Embryonic facial prominence (tissue), 1 donor: ENCODE data around the gene CACNG1.
"Not testable (repeated sequence)": the region's sequence is repeated elsewhere in the genome, so short reads cannot be mapped to it uniquely, and the experiment has no call there.

ENCODE experiments used
- DNase-seq: peaks from one replicate; pipeline ENCODE4 v3.0.0-alpha.2; 2016; ENCODE audit errors: extremely low spot score

CACNG1 gene

DNA sequence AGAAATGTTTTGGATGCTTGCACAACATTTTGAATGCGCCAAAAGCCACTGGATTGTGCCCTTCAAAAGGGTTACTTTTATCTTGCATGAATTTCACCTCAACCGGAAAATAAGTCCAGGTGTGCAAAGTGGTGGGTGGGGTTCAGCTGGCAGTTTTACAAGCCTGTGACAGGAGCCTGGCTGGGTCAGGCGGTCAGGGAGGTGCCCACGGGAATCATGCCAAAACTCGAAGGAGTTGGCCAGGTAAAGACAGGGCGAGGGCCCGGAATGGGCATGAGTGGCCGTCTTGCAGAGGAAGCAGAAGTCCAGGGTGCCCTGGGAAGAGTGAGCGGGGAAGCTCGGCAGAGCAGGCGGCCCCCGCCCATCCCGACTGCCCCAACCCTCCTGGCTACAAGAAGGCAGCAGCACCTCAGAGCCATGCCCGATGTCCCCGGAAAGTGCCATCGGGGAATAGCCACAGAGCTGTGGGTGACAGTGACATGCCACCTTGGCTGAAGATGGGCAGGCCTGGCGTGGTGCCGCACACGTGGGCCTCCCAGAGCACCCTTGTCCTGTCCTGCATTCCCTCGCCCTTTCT, 19.1 kb upstream of the CACNG1 start:
- DNase-seq, result no peak

DNA sequence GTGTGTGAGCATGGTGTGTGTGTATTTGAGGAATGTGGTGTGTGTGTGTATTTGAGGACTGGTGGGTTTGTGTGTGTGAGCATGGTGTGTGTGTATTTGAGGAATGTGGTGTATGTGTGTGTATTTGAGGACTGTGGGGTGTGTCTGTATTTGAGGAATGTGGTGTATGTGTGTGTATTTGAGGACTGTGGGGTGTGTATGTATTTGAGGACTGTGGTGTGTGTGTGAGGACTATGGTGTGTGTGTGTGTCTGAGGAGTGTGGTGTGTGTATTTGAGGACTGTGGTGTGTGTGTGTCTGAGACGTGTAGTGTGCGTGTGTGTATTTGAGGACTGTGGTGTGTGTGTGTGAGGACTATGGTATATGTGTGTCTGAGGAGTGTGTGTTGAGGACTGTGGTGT, 18.0 kb upstream of the CACNG1 start:
- DNase-seq, result no peak

DNA sequence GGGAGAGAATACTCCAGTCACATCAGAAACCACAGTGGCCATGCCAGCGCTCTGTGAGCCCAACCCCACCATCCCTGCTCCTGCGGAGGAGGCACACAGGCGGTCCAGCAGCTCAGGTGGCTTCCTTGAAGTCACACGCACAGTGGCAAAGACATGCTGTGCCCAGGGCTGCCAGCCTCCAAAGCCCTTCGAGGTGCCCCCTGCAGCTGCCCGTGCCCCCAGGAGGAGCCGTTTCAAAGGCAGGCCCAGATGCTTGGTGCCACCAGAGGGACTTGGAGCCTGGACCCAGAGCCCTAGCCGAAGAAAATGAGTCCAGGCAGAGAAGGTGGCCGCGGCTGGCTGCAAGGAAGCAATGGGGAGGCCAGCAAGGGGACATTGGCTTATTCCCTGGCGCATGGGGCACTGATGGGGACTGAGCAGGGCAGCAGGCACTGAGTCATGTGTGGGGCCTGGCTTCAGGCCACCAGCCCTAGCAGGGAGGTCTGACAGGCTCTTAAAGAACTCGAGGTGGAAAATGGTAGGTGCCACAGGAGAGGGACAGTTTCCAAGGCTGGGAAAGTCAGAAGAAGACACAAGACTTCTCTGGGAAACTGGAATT, 17.2 kb upstream of the CACNG1 start:
- no peak for DNase-seq

DNA sequence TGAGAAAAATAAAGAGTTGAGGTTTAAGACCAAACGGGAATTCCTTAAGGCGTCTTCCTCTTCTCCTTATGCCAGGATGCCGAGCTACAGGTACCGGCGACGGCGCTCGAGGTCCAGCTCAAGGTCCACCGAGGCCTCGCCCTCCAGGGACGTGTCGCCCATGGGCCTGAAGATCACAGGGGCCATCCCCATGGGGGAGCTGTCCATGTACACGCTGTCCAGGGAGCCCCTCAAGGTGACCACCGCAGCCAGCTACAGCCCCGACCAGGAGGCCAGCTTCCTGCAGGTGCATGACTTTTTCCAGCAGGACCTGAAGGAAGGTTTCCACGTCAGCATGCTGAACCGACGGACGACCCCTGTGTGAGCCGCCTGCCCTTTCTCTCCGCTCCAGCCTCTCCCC, 13.7 kb upstream of the CACNG1 start:
- no peak for DNase-seq

DNA sequence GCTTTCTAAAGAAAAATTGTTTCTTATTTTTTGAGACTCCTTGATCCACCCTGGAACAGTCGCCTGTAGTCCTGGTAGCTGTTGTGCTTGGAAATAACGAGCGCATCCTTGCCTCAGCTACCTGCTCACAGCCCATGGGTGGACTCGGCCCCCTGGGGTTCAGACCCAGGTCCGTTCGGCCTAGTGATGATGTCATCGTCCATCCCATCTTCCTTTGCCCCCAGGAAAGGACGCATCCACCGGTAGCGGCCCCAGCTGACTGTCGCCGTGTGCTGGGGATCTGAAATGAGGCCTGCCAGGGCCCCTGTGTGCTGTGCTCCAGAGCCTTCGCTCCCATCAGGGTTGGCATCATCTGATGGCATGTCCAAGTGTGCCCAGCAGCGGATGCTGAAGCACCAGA, 12.0 kb upstream of the CACNG1 start:
- DNase-seq, result no peak

DNA sequence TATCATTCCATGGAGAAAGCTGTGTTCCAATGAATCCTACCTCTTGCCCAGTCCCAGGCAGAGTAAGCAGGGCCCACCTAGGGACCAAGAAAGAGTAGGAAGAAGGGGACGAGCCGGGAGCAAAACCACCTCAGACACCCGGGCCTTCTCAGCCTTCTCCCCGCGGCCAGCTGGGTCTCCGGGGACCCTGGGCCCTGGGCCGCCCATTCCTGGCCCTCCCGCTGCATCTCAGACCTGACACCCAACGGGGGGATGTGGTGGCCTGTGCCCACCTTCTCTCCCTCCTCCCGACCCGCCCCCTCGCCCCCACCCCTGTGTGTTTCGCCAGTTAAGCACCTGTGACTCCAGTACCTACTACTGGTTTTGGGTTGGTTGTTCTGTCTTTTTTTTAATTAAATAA, 11.4 kb upstream of the CACNG1 start:
- no peak for DNase-seq

DNA sequence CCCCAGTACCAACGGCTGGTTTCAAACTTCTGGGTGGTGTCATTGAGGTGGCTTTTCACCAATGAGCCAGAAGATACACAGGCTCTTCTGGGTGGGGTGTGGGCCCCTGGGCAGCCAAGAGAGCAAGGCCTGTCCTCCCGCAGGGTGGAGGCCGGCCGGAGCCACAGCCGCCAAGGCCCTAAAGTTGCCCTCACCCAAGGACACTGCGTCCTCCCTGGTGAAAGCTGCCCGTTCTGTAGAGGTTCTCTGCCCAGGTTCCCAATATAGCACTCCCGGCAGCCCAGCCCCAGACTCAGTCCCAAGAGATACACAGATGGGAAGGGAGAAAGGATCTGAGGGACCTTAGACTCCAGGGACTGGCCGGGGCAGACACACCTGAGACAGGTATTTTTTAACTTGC, 10.7 kb upstream of the CACNG1 start:
- no peak for DNase-seq

DNA sequence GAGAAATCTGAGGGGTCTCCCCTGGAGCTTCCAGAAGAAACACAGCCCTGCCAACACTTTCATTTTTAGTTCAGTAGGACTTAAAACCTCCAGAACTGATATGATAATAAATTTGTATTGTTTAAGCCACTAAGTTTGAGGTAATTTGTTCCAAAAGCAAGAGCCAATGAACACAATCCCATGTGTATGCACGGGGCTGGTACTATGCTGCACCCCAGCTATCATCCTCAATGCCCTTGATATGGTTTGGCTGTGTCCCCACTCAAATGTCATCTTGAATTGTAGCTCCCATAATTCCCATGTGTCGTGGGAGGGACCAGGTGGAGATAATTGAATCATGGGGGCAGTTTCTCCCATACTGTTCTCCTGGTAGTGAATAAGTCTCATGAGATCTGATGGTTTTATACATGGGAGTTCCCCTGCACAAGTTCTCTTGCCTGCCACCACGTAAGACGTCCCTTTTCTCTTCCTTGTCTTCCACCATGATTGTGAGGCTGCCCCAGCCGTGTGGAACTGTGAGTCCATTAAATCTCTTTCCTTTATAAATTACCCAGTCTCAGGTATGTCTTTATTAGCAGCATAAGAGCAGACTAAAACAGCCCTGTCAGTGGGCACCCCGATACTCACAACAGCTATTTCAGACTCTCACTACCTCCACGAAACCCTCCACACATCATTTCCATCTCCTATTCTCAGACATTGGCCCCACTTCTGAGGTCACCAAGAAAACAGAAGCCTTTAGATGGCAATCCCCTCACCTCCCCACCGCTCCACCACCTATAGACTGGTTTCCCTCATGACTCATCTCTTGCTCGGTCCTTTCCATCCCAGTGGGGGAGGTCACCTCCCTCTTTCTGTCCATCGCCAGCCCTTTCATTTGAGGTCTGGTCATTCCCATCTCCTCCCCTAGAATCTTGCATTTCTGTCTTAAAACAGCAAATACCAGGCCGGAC, 8.9 kb upstream of the CACNG1 start:
- DNase-seq, result no peak

DNA sequence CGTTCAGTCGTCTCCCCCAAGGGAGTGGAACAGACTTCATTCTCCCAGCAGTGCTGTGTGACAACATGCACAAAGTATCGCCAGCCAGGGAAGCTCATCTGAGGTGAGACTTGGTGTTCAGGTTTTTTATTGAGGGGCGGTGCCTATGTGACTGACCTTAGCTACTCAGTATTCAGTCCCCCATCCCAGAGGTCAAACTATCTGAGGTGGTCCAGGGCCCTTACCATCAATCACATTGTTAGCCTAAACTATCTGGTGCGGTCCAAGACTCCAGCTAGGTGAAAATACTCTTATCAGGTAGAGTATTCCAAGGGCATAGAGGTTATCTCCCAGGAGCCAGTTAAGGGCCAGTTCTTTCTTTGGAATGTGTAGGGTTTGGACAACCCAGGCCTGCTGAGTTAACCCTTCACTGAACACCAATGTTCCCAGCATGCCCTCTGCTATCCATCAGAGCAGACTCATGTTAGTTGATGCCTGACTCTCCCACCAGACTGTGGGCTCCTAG, 5.4 kb upstream of the CACNG1 start:
- DNase-seq, result no peak

DNA sequence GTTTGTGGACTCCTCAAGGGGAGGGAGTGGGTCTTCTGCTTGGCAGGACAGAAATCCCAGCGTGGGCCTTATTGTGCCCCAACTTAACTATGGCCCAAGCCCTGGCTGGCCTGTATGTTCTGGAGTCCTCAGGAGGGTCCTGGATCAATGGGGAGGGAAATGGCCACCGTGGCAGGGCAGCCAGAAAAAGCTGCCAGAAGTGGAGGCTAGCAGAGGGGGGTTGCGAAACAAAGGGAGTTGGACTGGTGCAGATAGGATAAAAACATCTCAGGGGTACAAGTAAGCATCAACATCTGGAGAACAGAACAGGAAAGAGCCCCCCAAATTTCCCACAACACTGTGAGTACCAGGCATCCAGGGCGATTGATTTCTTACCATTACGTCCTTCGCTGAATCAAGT, 3.7 kb upstream of the CACNG1 start:
- no peak for DNase-seq

DNA sequence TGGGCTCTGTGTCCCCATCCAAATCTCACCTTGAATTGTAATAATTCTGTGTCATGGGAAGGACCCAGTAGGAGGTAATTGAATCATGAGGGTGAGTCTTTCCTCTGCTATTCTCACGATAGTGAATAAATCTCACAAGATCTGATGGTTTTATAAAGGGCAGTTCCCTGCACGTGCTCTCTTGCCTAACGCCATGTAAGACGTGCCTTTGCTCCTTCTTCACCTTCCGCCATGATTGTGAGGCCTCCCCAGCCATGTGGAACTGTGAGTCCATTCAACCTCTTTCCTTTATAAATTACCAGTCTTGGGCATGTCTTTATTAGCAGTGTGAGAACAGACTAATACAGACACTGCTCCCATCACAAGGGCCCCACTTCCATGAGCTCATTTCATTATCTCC, 3.2 kb upstream of the CACNG1 start:
- DNase-seq, result not testable (repeated sequence)

DNA sequence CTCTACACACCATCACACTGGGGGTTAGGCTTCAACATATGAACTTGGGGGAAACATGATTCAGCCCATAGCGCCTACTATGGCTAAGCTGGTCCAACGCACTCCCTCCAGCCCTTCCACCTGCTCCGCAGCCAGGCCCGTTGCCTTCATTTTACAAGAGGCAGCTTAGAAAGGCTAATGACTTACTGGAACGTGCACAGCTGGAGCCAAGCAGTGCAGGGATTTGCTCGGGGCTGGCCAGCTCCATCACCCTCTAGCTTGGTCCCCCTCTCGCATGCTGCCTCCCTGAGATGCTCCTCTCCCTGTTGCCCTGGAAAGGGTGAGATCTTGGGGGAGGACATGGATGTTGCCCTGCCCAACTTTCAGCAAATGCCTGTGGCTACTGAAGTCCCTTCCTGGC, 2.8 kb upstream of the CACNG1 start:
- no peak for DNase-seq

DNA sequence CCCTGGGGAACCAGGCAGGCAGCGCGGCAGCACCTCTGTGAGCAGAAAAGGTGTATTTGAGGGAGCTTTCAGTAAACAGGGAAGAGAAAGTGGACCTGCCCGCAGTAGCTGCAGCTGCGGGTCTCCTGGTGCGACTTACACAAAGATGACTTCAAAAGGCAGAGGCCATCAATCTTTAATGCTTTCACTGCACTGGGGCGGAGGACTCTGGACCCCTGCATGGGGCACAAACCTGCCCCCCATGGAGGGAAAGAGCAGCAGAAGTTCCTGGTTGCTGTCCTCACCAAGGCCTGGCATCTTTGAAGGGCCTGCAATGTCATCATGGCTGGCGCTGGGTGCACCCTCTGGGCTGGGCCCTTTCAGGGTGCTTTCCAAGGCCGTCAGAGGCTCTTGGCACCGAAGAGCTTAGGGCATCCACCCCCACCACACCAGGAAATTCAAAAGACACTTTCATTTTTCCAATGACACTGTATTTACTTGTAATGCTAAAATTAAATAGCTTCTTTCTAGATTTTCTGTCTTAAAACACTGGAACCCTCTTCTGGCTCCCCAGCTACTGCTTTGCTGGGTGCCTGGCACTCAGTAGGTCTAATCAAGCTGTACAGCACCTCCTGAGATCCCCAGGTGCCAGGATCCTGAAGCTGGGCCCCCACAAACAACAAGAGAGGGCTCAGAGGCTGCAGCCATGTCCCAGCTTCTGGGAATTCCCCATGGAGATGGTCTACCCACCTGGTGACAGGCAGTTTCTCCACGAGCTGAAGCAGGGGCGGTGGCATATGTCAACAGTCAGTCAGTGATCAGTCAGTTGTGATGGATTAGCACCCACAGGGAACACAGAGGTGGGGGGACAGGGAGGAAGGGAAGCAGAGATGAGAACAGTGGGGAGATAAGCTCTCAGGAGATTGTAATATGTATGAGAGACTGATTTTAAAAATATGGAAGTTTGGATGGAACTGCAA, 2.1 kb upstream of the CACNG1 start:
- DNase-seq, result no peak

DNA sequence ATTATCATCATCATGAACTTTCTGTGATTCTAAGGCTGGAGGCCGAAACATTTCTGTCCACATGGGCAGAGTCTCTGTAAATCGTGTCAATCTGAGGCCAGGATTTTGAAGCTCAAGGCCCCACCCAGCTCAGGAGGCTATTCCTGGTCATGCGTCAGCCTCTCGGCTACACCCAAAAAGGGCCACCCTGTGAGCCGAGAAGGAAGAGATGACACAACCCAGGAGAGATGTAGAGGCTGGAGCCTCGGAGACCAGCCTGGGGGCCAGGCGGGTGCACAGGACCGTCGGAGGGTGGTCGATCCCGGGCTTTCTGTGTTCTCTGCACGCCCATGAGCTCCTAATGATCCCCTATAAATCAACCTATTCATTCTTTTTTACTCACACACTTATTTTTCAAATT, 1.1 kb upstream of the CACNG1 start:
- DNase-seq, result no peak

DNA sequence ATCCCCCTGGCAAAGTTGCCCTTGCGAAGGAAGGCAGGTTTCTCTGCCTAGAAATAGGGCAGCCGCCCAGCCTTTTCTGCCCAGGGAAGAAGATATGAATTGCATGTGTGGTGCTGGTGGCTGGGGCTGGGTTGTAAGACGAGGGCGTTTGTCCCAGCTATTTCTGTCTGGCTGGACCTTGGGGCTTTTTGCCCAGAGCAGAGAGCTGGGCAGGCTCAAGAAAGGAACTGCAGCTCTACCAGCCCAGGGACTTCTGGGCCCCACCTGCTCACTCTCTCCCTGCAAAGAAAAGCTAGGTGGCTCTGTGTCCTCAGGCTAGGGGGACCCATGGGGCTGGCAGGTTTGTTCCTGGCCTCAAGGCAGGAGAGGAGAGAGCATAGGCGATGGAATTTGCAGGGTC, 586 bp downstream of the CACNG1 start:
- no peak for DNase-seq

DNA sequence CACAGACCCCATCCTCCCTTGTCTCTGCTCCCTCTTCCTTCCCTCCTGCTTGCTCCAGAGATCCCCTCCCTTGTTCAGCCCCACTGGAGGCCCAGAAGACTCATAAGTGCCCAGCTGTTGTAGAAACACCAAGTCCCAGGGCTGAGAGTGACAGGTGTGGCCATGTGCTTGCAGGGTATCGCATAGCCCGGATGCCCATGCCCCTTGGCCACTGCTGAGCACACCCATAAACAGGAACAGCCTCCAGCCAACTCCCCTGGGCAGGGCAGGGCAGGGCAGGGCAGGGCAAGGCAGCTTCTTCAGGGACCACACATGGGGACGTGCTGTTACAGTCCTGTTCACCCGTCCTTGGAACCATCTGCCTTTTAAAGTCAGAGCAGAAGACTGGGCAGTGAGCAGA, 2.0 kb downstream of the CACNG1 start:
- DNase-seq, result no peak

DNA sequence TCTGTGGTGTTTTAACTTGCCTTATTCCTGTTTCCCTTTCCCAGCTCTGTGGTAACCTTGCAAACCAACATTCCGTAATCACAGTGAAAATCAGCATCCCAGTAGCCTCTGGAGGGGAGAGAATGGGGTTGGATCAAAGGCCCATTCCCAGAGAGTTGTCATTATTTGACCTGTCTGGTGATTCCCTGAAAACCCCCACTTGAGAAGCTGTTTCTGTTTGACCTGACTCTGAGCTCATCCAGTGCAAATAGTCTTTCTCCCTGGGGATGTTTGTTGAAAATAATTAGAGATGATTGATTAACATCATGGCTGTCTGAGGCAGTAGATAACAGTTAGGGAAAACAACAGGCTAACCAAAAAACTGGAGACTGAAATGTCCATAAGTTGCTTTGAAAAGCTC, 3.0 kb downstream of the CACNG1 start:
- no peak for DNase-seq

DNA sequence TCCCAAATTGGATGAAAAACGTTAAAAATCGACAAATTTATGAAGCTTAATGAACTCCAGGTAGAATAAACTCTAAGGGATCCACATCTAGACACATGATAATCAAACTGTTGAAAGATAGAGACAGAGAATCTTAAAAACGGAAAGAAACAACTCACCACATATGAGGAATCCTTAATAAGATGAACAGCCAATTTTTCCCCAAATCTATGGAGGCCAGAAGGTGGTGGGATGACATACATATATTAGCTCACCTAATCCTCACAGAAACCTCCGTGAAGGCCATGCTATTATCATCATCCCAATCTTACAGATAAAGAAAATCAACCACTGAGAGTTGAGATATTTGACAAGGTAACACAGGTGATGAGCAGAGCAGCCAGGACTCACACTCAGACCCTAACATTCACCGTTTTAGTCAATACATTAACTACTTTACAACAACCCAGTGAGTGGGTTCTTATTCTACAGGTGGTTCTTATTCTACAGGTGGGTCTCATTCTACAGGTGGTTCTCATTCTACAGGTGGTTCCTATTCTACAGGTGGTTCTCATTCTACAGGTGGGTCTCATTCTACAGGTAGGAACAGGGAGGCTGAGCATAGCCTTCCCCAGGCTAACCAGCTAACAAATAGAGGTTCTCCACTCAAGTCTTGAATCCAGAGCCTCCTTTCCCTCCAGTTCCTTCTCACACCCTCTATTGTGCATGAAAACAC, 4.8 kb downstream of the CACNG1 start:
- DNase-seq, result no peak

DNA sequence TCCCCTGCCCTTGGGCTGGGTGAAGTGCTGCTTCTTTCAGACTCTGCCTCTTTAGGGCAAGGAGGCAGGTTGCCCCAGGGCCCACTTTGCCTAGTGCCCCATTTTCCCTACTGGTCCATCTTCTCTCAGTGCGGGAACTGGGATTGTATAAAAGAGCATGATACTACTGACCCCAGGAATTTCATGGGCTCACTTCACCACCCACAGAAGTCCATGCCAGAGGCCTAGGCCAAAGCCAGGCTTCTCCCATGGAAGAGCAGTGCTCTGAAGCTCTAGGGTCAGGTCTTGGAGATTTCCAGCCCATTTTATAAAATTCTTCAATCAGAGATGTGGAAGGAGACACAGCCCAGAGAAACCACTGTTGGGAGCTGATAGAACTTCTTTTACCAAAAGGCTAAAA, 5.7 kb downstream of the CACNG1 start:
- DNase-seq, result no peak

DNA sequence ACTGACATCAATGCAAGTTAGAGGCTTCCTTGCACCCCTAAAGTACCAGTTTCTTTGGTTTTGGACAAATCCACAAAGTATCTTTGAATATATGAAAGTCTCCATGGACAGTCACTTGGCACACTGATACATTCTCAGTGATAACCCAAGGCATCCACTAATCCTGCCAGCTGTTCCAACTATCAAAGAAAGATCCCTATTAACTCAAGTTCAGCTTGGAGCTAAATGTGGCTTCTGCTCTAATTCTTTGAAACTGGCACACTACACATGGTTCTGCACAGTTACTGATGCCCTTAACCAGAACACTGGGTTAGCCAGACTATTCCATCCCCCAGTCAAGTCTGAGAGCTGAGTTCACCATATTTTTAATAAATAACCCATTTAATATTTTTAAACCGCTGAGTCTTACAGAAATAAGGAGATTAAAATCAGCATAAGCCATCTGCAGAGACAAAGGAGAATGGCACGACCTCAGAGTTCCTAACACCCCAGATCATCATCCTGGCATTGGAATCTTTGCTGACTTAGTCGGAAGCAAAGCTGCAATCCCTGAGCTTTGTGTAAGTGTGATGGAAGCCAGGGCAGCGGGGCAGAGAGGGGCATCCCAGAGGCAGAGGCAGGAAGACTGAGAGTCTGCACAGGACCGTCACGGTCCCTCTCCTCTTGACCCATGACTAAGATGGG, 6.3 kb downstream of the CACNG1 start:
- DNase-seq, result no peak

DNA sequence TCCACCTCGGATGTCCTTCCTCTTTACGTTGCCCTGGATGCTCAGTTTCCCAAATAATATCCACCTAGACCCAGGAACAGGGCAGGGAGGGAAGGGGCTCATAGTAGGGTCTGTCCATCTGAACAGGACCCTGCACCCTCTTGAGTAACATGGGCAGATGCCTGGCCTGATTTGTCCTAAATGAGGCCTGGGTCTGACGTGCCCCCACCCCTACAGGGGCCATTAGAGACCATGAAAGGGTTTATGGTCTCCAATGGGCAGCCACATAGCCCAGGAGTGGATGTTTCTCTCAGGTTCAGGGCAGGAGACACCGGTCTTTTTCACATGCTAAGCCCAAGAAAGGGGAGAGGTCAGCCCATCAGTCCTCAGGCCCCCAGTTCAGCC, 6.8 kb downstream of the CACNG1 start:
- no peak for DNase-seq
